Sigmoid colon (tissue), 4 donors: ENCODE results near the gene RXRA.

Source experiments
- CTCF ChIP-seq, 4 experiments: fragments of 450-650 bp in 3 of 4; fragments of 200-600 bp in 1 of 4; IDR thresholded peaks; one replicate each; pipeline ENCODE4 v1.5.1; 2016 to 2019; ENCODE audit warnings: antibody characterized with exemption in 4 of 4, mild to moderate bottlenecking in 3 of 4, moderate library complexity in 2 of 4
- EP300 ChIP-seq, 4 donors: sonication (generic); formaldehyde crosslinking; IDR thresholded peaks; one replicate each; pipeline ENCODE4 v1.6.1; 2017; ENCODE audit warnings: antibody characterized with exemption in 4 of 4
- POLR2A ChIP-seq, 2 donors: fragments of 450-650 bp; IDR thresholded peaks; one replicate each; pipeline ENCODE4 v1.6.1; 2016; ENCODE audit warnings: antibody characterized with exemption in 2 of 2, mild to moderate bottlenecking in 2 of 2, moderate library complexity in 2 of 2
- POLR2AphosphoS5 ChIP-seq, 4 donors: sonication (generic); formaldehyde crosslinking; IDR thresholded peaks; one replicate each; pipeline ENCODE4 v1.6.1; 2017; ENCODE audit warnings: antibody characterized with exemption in 4 of 4

DNA sequence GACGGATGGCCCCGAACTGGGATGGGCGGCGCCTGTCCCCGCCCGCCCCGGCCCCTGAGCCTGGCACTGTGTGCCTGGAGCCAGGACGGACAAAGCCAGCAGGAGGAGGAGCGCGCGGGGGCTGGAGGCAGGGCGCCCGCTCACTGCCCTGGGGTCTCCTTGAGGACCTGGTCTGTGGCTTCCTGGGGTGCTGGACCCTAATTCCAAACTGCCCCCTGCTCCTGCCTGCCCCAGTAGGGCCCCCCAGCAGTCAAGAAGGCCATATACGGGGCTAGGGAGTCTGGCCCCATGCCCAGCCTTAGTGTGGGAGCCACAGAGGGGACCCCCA is 29.2 kb upstream of the RXRA start:
- TF ChIP-seq CTCF (IDR thresholded peaks at IDR 0.05) (no peak), POLR2AphosphoS5 (IDR thresholded peaks at IDR 0.05) (no peak), POLR2A (IDR thresholded peaks at IDR 0.05) (no peak), EP300 (IDR thresholded peaks at IDR 0.05) (no peak)
